WTC11 (cell line): ENCODE data around the gene OTC. TPM values are rescaled to one million over a fixed set of nuclear protein-coding genes. Genes with fewer than 3 reads are reported as not detected.

Experiments
- ATAC-seq: fragments of 200-7000 bp; cut with Tn5 transposase; 2 replicates; pipeline ENCODE4 v1.10.0; 2021; ENCODE audit warnings: mild to moderate bottlenecking, moderate library complexity
- CTCF ChIA-PET: fragments of 300-600 bp; sonication (Branson Sonifier 250); formaldehyde crosslinking; loops from one replicate; lab custom pipeline; 2021; ENCODE audit warnings: antibody characterized with exemption; lab: Charles Lee
- POLR2A ChIA-PET: fragments of 350-600 bp; sonication (Branson Sonifier 250); formaldehyde crosslinking; loops from one replicate; lab custom pipeline; 2021; ENCODE audit warnings: antibody characterized with exemption; lab: Charles Lee
- DNase-seq: peaks from one replicate; pipeline ENCODE4 v3.0.0; 2021; ENCODE audit warnings: low spot score
- H3K27ac Mint-ChIP-seq: 2 replicates; pipeline ENCODE4 v1.8.0; 2021; ENCODE audit warnings: mixed read lengths
- H3K27me3 Mint-ChIP-seq: 2 replicates; pipeline ENCODE4 v1.8.0; 2021; ENCODE audit warnings: low read depth, mild to moderate bottlenecking, moderate library complexity, mixed read lengths
- H3K36me3 Mint-ChIP-seq: 2 replicates; pipeline ENCODE4 v1.8.0; 2021; ENCODE audit warnings: mixed read lengths
- H3K4me1 Mint-ChIP-seq: 2 replicates; pipeline ENCODE4 v1.8.0; 2022; ENCODE audit warnings: mixed read lengths
- H3K4me3 Mint-ChIP-seq: 2 replicates; pipeline ENCODE4 v1.8.0; 2021; ENCODE audit warnings: mild to moderate bottlenecking, moderate library complexity, mixed read lengths
- H3K9me3 Mint-ChIP-seq: 2 replicates; pipeline ENCODE4 v1.8.0; 2021; ENCODE audit warnings: mixed read lengths
- AFF4 ChIP-seq: sonication (generic); formaldehyde crosslinking; IDR thresholded peaks from 2 replicates; pipeline ENCODE4 v1.8.1; 2023; ENCODE audit warnings: mild to moderate bottlenecking, missing genetic modification reagents, borderline replicate concordance
- AR ChIP-seq: fragments of 250-450 bp; sonication (Bioruptor Pico); IDR thresholded peaks from 2 replicates; pipeline ENCODE4 v1.9.0; 2021; ENCODE audit warnings: mild to moderate bottlenecking
- ATF1 ChIP-seq: sonication (generic); formaldehyde crosslinking; IDR thresholded peaks from 2 replicates; pipeline ENCODE4 v1.8.1; 2023; ENCODE audit warnings: mild to moderate bottlenecking, moderate library complexity, missing genetic modification reagents
- CTCF ChIP-seq: fragments of 200-600 bp; IDR thresholded peaks from 2 replicates; pipeline ENCODE4 v1.8.0; 2022; ENCODE audit warnings: antibody characterized with exemption
- ELF4 ChIP-seq: sonication (generic); formaldehyde crosslinking; IDR thresholded peaks from 2 replicates; pipeline ENCODE4 v1.8.1; 2022; ENCODE audit warnings: low read depth, mild to moderate bottlenecking, moderate library complexity, missing genetic modification reagents
- ETV6 ChIP-seq: sonication (generic); formaldehyde crosslinking; IDR thresholded peaks from 2 replicates; pipeline ENCODE4 v1.8.1; 2022; ENCODE audit warnings: mild to moderate bottlenecking, missing genetic modification reagents
- FOXP1 ChIP-seq: sonication (generic); formaldehyde crosslinking; IDR thresholded peaks from 2 replicates; pipeline ENCODE4 v1.8.0; 2022; ENCODE audit warnings: missing genetic modification reagents, mild to moderate bottlenecking, moderate library complexity, borderline replicate concordance
- FOXP4 ChIP-seq: sonication (generic); formaldehyde crosslinking; IDR thresholded peaks from 2 replicates; pipeline ENCODE4 v1.8.0; 2022; ENCODE audit warnings: mild to moderate bottlenecking, missing genetic modification reagents
- GRHL2 ChIP-seq: fragments of 250-450 bp; sonication (Bioruptor Pico); IDR thresholded peaks from 2 replicates; pipeline ENCODE4 v1.8.0; 2022; ENCODE audit warnings: mild to moderate bottlenecking, moderate library complexity; ENCODE audit not compliant: insufficient replicate concordance, severe bottlenecking
- HMGA2 ChIP-seq: fragments of 250-450 bp; sonication (Bioruptor Pico); IDR thresholded peaks from 2 replicates; pipeline ENCODE4 v1.4.0; 2021; ENCODE audit warnings: mild to moderate bottlenecking, moderate library complexity
- JUN ChIP-seq: sonication (generic); formaldehyde crosslinking; IDR thresholded peaks from 2 replicates; pipeline ENCODE4 v1.8.0; 2023; ENCODE audit warnings: mild to moderate bottlenecking, missing genetic modification reagents
- TCF7 ChIP-seq: sonication (generic); formaldehyde crosslinking; IDR thresholded peaks from 2 replicates; pipeline ENCODE4 v1.8.0; 2022; ENCODE audit warnings: mild to moderate bottlenecking, low read depth, missing genetic modification reagents, moderate library complexity
- TP53 ChIP-seq: sonication (generic); formaldehyde crosslinking; IDR thresholded peaks from 2 replicates; pipeline ENCODE4 v1.8.1; 2023; ENCODE audit warnings: mild to moderate bottlenecking, missing genetic modification reagents
- USF1 ChIP-seq: sonication (generic); formaldehyde crosslinking; IDR thresholded peaks from 2 replicates; pipeline ENCODE4 v1.8.0; 2022; ENCODE audit warnings: mild to moderate bottlenecking, missing genetic modification reagents
- ZNF121 ChIP-seq: sonication (generic); formaldehyde crosslinking; IDR thresholded peaks from 2 replicates; pipeline ENCODE4 v1.8.0; 2023; ENCODE audit warnings: missing genetic modification reagents
- ZSCAN18 ChIP-seq: fragments of 250-450 bp; sonication (Bioruptor Pico); IDR thresholded peaks from 2 replicates; pipeline ENCODE4 v2.1.2; 2022; ENCODE audit warnings: mild to moderate bottlenecking, moderate library complexity
- total RNA-seq: library from RNA; stranded (reverse); gene quantifications from 3 replicates; pipeline ENCODE4 v1.2.3, GENCODE V29; 2021

Gene OTC
- total RNA-seq, 1 experiment from 2014 or later: not detected

GRCh38 chrX:38341442-38341841 lies 11.0 kb upstream of the OTC start (continued):
- TF ChIP-seq CTCF: no peak
- TF ChIP-seq, all 79 proteins: peak for 0

GRCh38 chrX:38342853-38343778 lies 9.3 kb upstream of the OTC start:
- H3K27ac Mint-ChIP-seq: no peak overlapping the region
- TF ChIP-seq CTCF (no peak), ZSCAN18 (CRISPR knock-in tag) (no peak), AR (CRISPR knock-in tag) (no peak), ELF4 (CRISPR knock-in tag) (no peak), USF1 (no peak), ZNF121 (CRISPR knock-in tag) (no peak), FOXP1 (no peak), GRHL2 (CRISPR knock-in tag) (no peak), ETV6 (CRISPR knock-in tag) (no peak)
- H3K4me3 Mint-ChIP-seq: no peak overlapping the region
- no peaks in the 10 kb centered on the region for H3K36me3 Mint-ChIP-seq
- ChIA-PET CTCF (interaction anchor here (0.9 kb wide), 1 partner anchor 16 kb away, joined by 3 read pairs; the partner anchor contains the start of gene RPGR), POLR2A (no interaction called here)
- no peak for DNase-seq
- no peaks in the 10 kb centered on the region for H3K9me3 Mint-ChIP-seq
- no peak for ATAC-seq
- H3K27me3 Mint-ChIP-seq: no peaks in the 10 kb centered on the region
- H3K4me1 Mint-ChIP-seq: no peaks in the 10 kb centered on the region; the same call in 1 of the 2 replicates

GRCh38 chrX:38346150-38346549 lies 6.3 kb upstream of the OTC start:
- H3K9me3 Mint-ChIP-seq: no peaks in the 10 kb centered on the region
- no peak overlapping the region for H3K4me3 Mint-ChIP-seq
- no peak overlapping the region for H3K27ac Mint-ChIP-seq
- ATAC-seq (no peak), DNase-seq (no peak)
- H3K4me1 Mint-ChIP-seq: no peaks in the 10 kb centered on the region; the same call in 1 of the 2 replicates
- CTCF ChIA-PET: no interaction called here
- H3K27me3 Mint-ChIP-seq: no peaks in the 10 kb centered on the region
- POLR2A ChIA-PET: no interaction called here
- no peaks in the 10 kb centered on the region for H3K36me3 Mint-ChIP-seq
- TF ChIP-seq HMGA2 (no peak), AFF4 (CRISPR knock-in tag) (no peak), TP53 (CRISPR knock-in tag) (no peak), FOXP4 (CRISPR knock-in tag) (no peak), ATF1 (CRISPR knock-in tag) (no peak), TCF7 (CRISPR knock-in tag) (no peak), ETV6 (CRISPR knock-in tag) (no peak), JUN (CRISPR knock-in tag) (no peak)
